HG02759 (cell line): ENCODE data around the gene TUBB1.
A peak's percentile ranks its signal among the peaks of the same experiment; 100 is the strongest.

Experiments
- ATAC-seq: cut with Tn5 transposase; IDR thresholded peaks from one replicate; pipeline ENCODE4 v1.9.1; 2021; ENCODE audit warnings: mild to moderate bottlenecking, moderate library complexity; ENCODE audit not compliant: unreplicated experiment

The TUBB1 gene

GRCh38 chr20:59016795-59017492 lies 2.3 kb upstream of the TUBB1 start:
- no peak for ATAC-seq

DNA sequence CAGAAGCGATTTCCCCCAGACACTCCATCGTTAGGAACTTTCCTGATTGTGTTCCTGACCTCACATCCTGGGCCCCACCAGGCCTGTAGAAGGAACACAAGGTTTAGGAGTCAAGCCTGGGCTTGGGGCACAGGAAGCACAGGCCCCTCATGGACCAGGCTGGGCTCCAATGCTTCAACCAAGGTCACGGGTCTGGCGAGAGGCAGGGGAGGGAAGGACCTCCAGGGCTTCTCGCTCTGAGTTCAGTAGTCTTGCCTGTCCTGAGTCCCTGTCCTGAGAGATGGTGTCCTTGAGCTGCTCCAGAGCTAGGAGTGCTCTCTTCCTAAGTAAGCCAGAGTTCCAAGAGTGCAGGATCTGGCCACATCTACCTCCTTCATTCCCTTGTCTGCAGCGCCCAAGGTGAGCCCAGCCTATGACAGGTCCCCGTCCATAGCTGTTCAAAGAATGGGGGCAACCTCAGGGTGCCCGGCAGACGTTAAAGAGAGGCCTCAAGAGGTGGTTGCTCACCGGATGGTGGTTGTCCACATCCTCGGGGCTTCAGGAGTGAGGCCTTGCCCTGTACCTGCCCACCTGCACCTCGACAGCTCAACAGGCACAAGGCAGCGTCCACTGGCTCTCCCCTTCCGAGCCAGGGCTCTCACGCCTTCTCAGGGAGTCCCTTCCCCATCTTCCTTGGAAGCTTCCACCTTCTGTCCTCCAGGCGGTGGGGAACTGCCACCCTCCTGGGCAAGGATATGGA lies 1.6 kb upstream of the TUBB1 start:
- ATAC-seq, result no peak

- ATAC-seq, result no peak
Observed at GRCh38 chr20:59018817-59019216, 412 bp upstream of the TUBB1 start.

DNA sequence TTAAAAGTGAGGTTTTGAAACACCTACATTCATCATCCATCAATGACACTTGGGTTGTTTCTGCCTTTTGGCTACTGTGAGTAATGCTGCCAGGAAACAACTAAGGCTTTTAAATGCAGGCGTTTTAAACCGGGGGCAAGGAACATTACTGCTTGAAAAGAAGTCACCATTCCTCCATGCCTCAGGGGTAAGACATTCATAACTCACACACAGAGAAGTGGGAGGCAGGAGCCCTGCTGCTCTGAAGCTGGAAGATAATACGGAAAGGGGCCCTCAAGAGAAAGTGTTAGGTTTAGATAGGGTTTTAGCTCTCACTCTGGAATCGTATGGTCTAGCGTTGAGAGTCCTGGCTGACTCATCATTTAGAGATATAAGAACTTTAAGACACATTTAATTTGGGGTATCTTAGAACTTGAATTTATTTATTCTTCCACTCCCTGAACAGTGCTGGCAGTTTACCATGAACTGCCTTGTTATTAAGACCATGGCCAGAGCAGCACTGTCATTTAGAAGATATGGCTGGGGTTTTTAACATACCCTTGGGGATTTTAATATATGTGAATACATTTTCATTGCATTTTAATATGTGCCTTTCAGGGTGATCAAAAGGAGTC lies 1.8 kb downstream of the TUBB1 start:
- ATAC-seq, result no peak

DNA sequence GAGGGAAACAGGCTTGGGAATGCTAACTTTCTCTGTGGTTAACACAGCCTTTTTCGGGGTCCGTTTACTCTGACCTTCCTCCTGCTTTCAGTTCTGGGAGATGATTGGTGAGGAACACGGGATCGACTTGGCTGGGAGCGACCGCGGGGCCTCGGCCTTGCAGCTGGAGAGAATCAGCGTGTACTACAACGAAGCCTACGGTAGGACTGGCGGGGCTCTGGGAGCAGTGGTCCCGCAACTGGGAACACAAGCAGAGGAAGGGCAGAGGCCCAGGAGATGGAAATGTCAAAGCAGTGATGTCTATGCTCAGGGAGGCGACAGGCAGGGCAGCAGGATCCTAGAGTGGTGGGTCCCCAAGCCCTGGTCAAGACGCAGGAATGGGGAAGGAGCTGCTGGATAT lies 3.5 kb downstream of the TUBB1 start:
- no peak for ATAC-seq

GRCh38 chr20:59023616-59024015 lies 4.4 kb downstream of the TUBB1 start:
- ATAC-seq, result no peak

- no peak for ATAC-seq
Observed at GRCh38 chr20:59024111-59024530, 4.9 kb downstream of the TUBB1 start.

DNA sequence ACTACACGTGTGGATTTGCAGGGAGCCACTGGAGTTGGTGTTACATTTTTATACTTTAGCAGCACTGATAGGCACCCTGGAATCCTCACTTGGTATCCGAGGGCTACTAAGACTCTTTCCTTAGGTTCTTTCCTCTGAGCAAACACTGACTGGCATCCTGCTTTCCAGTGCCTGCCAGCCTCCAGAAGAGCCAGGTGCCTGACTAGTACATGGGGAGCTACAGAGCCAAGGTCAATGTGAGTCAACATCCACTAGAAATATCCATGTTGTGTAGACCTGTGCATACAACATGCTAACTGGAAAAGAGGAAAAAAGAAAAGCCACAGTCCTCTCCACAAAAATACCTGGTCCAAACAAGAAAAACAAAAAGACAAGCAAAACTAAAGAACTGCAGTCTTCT lies 5.9 kb downstream of the TUBB1 start:
- no peak for ATAC-seq

DNA sequence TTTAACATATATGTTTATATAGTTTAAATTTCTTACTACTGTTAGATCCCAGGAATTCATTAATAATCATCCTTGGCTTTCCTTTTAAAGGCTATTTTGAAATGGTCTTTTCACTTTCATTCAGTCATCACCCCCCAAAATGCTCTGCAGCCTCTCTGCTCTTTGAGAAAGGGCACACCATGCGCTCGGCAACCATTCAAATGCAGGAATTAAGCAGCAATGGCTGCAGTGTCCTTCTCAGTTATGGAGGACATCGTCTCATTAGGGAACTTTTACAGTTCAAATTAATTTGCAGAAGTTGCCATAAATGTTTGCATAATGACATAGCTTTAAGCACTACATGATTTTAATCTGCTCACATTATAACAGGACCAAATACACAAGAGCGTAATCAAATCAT lies 6.3 kb downstream of the TUBB1 start:
- ATAC-seq, result no peak

- no peak for ATAC-seq
Observed at GRCh38 chr20:59026904-59027740, 7.9 kb downstream of the TUBB1 start.

DNA sequence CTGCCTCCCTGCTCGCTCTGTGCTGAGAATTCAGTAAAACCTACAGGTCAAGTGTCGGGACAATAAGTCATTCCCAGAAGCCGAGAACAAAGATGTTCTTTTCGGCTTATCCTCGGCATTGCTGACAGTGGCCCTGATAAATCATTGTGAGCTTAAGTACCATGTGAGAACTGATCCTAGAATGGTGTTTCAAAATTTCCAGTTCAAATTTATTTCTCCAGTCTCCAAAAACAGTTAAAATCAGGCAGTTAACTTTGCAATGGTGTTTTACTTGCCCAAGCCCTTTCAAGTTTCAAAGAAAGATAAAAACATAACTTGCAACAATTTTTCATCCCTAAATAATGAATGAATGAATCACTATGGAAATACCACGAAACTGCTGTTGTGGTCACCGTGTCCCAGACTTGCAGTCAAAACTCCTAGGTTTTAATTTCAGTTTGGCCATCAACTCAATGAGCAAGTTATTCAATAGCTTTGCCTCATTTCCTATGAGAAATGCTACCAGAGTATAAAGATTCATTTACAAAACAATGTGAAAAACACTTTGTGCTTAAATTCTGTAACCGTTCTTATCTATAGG lies 8.6 kb downstream of the TUBB1 start:
- ATAC-seq, result no peak

GRCh38 chr20:59028812-59029211 lies 9.6 kb downstream of the TUBB1 start:
- ATAC-seq, result no peak

DNA sequence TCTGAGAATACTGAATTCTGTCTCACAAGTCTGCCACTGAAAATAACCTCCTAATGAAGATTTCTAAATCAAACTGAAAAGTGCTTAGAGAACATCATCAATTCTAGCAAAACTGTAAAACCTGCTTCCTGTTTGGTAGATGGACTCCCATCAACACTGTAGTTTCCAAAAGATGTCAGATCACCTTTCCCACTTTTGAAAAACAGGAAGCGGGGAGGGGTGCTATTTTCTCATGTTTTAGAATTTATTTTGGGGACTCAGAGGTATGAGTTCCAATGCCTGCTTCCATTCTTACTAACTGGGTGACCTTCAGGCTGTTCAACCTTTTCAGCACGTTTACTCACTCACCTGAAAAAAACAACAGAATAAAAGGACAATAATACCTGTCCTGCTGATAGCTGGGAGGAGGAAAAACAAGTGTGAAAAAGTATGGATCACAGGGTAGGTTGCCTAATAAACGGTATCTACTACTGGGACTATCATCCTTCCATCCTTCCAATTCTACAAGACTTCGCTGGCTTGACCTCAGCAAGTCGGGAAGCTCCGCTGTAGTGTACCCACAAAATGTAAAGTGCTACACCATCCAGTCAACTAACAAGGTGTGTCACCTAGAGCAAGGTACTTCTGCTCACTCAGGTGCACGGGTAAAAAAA lies 11.8 kb downstream of the TUBB1 start:
- ATAC-seq, result no peak

DNA sequence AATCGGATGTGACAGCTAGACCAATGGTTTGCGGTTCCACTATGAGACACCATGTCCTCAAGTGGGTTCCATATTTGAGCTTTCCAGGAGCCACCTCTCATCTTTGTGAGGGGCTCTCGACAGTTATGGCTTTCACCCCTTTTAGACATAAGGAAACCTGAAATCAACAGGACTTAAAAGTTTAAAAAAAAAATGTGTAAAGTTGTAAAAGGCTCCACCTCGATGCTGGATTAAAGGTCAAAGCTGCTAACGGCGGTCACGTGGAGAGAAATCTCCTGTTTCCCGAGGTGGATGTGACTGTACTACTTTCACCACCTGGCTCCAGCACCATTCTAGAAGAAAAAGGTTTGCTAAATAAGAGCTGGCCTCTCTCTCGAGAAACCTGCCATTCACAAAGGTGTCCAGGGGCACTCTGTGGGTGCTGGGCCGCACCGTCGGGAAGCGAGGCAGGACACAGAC lies 12.4 kb downstream of the TUBB1 start:
- ATAC-seq, result no peak

DNA sequence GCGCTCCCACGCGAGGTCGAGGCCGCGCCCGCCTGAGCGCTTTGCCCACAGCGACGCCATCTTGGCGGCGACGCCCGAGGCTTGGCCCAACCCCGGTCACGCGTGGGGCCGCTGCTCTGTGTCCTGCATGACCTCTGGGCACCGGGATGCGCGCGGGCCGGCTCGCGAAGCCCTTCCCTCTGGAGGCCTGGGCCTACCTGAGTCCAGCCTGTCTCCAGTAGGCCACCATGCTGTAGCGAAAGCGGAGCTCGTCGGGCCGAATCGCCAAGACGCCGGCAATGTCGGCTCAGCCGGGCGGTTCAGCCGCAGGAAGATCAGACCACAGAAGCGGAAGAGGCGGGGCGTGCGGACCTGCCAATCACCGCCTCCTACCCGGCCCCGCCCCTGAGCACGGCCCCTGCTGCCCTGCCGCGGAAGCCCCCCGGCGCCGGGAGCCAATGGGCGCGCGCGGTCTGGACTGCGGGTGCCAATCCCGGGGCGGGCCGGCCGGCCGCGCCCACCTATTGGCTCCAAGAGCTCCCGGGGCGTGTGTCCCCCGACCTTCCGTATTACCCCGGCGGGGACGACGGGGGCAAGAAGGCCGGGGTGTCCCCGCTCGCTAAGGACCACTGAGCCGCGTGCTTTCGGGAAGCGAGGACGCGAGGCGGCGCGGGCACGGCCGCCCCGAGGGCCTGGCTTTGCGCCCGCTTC lies 12.9 kb downstream of the TUBB1 start, which contains the start of gene ATP5F1E:
TSS of gene ATP5F1E (minus strand) at position 313 of the 690 bp plus-strand sequence. CDS start at position 229, 84 bp downstream.
- peak; percentile 98 for ATAC-seq

GRCh38 chr20:59032713-59033059 lies 13.5 kb downstream of the TUBB1 start:
- ATAC-seq, result no peak

- no peak for ATAC-seq
Observed at GRCh38 chr20:59033093-59033492, 13.9 kb downstream of the TUBB1 start.

DNA sequence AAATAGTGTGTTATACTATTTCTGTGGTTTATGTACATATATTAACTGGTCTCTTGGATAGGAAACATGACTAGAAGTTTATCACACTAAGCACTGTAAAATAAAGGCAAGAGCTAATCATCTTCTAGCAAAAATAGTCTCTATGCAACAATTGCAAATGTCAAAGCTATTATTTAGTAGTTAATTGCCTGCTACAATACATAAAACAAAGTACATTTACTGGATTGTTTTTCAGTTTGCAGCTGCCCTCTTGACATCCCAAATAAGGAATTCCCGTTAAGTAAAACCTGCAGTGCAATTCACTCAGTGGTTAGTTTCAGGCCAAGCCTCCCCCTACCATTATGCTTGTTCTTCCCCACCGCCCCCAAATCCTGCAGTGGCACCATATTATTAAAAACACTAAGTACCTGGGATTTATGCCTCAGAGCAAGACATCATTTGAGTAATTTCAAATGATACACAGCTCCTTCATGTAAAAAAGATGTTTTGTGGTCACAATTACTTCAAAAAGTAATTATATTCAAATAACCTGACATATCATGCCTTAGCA lies 14.5 kb downstream of the TUBB1 start:
- ATAC-seq, result no peak

GRCh38 chr20:59035381-59035780 lies 16.2 kb downstream of the TUBB1 start:
- no peak for ATAC-seq
